HG03159 (cell line): ENCODE measurements around the gene FCRL6.

ENCODE experiments used
- ATAC-seq: cut with Tn5 transposase; IDR thresholded peaks from one replicate; pipeline ENCODE4 v1.9.1; 2021; ENCODE audit warnings: mild to moderate bottlenecking, moderate library complexity; ENCODE audit not compliant: unreplicated experiment

The FCRL6 gene

GRCh38 chr1:159832309-159832708 lies 30.1 kb downstream of the FCRL6 start:
- no peak for ATAC-seq

- ATAC-seq = no peak
These were observed 33.2 kb downstream of the FCRL6 start for GRCh38 chr1:159835356-159835755.

DNA sequence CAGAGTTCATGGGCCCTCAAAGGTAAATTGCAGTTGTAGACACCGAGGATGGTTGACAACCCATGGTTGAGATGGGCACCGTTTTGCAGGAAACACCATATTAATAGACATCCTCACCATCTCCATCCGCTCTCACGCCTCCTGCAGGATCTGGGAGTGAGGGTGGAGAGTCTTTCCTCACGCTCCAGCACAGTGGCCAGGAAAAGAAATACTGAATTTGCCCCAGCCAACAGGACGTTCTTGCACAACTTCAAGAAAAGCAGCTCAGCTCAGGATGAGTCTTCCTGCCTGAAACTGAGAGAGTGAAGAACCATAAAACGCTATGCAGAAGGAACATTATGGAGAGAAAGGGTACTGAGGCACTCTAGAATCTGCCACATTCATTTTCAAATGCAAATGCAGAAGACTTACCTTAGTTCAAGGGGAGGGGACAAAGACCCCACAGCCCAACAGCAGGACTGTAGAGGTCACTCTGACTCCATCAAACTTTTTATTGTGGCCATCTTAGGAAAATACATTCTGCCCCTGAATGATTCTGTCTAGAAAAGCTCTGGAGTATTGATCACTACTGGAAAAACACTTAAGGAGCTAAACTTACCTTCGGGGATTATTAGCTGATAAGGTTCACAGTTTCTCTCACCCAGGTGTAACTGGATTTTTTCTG lies 33.8 kb downstream of the FCRL6 start:
- ATAC-seq = no peak

GRCh38 chr1:159838715-159839114 lies 36.6 kb downstream of the FCRL6 start:
- peak; percentile 70 for ATAC-seq

DNA sequence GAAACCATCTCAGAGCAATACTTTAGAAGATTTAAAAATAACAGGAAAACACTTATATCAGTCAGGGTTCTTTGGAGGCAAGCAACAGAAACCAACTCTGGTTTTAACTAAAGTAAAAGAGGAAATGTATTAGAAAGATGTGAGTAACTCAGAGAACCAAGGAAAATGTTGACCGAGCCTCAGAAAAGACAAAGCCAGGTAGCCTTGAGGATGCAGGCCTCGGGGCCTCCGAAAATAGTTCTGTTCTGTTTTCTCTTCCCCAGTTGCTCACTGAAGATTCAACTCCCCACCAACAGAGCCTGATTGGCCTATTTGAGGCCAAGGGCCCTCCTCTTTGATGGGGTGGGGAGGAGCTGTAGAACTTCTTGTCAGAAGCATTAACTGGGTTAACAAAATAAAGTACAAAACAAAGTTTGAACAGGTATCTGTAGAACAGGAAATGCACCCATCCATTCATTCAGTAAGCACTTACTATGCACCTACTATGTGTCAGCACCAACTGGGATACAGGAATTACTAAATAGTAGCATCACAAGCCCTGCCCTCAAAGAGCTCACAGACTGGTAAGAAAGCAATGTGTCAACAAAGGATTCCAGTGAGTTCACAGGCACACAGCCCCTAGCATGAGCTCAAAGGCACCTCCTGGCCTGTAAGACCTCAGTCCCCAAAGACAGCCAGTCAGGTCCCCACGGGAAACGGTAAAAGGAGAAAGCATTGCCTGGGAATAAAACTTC lies 37.1 kb downstream of the FCRL6 start:
- peak; percentile 85 for ATAC-seq

GRCh38 chr1:159841749-159842148 lies 39.6 kb downstream of the FCRL6 start:
- ATAC-seq = no peak

DNA sequence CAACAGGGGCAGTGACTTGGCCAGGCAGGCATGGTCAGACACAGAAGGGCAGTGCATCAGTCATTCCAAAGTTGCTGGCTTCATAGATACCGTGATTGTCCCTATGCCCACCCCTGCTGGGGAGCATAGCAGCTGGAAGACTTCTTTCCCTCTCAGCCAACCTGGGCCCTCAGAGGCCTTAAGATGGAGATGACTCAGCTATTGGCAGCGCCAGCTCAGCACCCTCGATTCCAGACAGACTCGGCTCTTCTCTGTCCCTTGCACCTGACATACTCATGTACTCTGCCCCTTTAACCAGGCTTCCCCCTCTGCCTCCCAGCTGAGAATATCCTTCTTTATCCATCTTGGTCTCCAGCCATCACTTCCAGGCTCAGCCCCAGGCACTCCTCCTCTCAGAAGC lies 41.3 kb downstream of the FCRL6 start:
- ATAC-seq = no peak

DNA sequence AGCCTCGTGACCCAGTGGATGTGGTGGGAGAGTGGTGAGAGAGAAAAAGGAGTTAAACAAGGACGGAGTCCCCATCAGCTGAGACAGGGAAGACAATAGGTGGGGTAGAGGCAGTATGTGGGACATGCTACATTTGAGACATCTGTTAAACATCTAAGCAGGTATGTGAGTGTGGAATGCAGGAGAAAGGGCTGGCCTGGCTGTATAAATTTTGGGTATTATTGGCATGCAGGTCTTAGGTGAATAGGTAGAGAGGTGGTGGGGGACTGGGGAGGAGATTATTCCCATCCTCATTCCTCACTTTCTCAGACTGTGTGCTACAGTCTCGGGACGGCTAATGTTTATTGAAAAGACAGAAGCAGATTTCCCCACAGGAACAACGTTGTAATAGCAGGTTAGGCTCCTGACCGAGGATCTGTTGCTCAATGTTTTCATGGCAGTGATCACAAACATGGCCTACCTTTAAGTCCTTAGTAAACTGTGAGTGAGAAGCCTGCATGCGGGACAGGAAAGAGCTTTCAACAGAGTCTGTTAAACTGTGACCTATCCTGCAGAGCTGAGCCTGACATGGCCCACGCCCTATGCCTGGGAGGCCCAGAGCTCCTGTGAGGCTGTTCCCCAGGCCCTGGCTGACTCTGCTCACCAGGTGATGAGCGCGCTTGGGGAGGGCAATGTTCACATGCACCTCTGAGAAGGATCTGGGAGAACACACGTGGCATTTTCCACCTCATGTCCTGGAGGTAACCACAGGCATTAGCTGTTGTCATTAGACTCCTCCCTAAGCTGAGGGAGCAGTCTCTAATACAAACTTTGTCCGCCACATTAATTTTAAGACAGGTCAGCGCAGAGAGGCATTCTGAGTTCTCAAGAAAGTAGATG lies 43.8 kb downstream of the FCRL6 start:
- ATAC-seq = no peak

DNA sequence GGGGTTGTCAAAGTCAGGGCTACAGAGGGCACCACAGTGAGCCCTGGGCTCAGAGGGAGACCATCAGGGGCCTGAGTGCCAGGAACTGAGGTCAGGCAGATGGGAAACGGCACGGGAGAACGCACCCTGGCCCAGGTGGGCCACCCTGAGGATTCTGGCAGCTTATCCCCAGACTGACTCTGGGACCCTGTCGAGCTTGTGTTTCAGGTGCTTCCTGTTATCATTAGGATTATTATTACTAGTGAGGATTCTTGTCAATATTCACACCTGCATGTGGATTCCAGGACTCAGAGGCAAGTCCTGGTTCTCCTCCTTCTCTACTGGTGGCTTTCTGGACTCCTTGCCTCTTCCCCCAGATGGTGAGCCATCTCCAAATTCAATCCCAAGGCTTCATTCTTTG lies 45.1 kb downstream of the FCRL6 start:
- ATAC-seq = no peak

DNA sequence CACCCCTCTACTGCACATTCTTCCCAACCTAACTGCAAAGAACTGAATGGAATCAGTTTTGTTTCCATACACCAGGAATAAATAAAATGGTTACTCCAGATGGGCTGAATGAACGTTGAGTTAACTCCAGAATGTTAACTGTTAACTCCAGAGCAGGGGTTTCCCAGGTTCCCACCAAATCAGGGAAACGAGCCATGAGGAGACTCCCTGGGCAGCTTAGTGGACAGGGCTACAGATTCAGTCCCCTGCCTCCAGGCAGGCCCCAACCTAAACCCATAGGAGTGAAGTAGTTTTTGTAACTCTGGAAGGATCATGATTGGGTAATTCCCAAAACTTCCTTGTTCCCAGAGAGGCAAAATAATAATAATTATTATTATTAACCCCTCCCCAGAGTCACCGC lies 46.2 kb downstream of the FCRL6 start:
- ATAC-seq = no peak

DNA sequence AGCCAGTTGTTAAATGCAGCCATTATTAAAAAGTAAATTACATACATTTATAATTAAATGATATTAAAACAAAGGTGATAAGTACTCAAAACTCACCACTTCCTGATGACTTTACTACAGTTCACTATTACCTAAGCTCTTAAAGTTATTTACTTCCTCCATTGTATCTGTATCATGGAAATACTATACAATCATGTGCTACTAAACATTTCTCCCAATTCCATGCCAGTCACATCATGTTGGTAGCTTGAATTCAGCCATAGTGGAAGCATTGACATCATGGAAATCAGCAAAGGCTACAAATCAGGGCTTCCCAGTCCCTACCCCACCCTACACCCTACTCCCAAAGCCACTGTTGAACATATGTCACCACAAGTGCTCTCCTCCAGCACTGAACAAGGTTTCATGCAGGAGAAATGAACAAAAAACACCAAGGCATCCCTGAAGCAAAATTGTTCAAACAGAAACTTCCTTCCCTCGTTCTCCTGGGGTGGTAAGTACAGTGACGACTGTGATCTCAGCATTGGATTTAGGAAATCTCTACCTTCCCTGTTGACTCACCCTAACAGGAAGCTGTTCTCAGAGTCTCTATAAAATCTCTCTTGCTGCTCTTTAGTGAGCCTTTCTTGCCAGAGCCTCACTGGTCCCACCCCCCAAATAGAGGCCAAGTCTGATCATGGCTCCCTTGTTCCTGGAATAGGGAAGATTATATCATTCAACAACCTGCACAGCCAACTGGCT lies 47.6 kb downstream of the FCRL6 start:
- no peak for ATAC-seq

DNA sequence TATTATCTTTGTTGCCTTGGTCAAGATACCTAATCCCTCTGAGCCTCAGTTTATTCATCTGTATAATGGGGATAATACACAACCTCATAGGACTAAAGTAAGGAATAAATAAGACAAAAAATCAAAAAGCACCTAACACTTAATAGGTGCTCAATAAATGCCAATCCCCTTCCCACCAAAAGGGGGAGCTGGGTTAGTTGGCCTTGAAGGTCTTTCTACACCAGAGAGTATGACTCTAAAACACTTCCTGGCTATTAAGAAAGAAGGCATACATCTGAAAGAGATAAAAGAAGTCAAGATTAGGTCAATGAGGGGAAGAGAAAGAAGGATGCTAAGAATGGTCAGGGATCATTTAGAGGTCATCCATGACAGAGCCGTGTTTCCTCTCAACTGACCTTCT lies 49.2 kb downstream of the FCRL6 start:
- ATAC-seq = no peak

GRCh38 chr1:159853417-159854115 lies 51.4 kb downstream of the FCRL6 start:
- no peak for ATAC-seq

GRCh38 chr1:159854116-159854692 lies 52.0 kb downstream of the FCRL6 start:
- ATAC-seq = peak; percentile 9

- peak; percentile 87 for ATAC-seq
These were observed 52.6 kb downstream of the FCRL6 start for GRCh38 chr1:159854693-159855192.

GRCh38 chr1:159855709-159856108 lies 53.5 kb downstream of the FCRL6 start:
- ATAC-seq = no peak

DNA sequence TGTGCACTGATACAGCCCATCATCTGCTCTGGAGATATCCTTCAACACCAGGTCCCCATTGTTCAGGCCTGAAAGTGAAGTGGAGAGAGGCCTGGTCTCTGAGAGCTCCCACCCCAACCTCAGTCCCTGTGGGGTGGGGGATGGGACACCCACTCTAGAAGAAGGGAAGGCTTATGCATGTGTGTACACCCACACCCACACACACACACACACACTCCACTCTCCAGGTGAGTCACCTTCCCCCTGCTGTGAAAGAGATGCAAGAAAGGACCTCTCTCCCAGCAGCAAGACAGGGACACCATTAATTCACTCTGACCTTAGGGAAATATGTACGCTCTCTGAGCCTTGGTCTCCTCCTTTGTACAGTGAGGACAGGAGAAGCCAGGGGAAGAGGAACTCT lies 54.4 kb downstream of the FCRL6 start:
- no peak for ATAC-seq

DNA sequence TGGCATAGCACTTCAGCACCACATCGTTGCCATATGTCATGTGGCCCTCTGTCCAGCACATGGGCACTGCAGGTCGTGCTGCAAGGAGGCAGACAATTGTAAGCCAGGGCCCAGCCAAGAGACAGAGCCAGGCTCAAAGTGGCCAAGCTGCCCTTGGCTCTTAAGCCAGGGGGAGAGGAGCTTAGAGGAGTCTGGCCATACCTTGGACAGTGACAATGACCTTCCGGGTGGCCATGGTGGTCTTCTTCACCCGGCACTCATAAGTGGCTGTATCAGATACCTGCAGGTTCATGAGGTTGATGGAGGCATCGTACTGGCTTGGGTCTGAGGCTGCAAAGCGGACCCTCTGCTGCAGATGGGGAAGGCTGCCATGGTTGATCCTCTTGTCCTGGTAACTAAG lies 55.7 kb downstream of the FCRL6 start:
- no peak for ATAC-seq

DNA sequence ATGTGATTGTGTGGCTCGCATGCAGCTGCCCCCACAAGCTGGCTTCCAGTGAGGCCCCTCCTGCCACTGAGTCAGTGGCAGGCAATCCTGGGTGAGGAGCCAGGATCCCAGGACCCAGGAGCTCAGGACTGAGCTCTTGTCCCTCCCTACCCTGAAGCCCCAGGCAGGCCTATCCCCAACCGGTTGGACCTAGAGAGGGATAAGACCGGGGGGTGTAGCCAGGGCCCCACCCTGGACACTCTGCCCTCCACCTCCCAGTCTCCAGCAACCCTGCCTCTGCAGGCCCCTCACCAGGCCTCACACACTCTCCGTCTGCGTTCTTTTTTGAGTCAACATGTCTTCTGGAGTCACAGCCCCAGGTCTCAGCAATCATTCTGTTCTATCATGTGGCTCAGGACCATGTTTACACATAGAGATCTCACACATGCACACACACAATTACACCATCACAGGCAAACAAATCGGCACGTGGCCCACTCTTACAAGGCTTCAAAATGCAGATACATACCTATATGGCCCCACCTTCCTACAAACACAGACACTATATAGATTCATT lies 57.7 kb downstream of the FCRL6 start:
- ATAC-seq = no peak

DNA sequence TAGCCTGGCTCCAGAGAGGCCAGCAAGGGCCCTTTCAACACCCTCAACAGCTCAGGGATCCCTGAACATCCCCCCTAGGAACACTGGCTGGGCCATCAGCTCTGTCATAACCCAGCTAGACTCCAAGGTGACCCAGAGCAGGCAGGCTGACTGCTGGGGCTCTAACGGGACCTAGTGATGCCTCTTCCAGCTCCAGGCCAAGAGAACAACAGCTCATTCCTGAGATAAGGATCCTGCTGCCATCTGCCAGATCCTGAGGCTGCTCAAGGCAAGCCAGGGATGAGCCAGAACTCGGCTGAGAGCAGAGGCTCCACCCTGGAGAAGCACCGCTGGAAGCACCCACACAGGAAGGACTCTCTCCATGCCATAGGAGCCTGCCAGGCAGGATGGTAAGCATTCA lies 58.3 kb downstream of the FCRL6 start:
- no peak for ATAC-seq
